Measurements from ENCODE around the gene OPHN1.
"Not testable (repeated sequence)": the region's sequence is repeated elsewhere in the genome, so short reads cannot be mapped to it uniquely, and the experiment has no call there.

Gene OPHN1

GRCh38 chrX:68083510-68083909 lies 349.8 kb downstream of the OPHN1 start:
- DNase-seq = no peak

- DNase-seq = no peak
Observed at GRCh38 chrX:68079961-68080360, 353.3 kb downstream of the OPHN1 start.

- DNase-seq = not testable (repeated sequence)
Observed at GRCh38 chrX:68078801-68079200, 354.5 kb downstream of the OPHN1 start.

DNA sequence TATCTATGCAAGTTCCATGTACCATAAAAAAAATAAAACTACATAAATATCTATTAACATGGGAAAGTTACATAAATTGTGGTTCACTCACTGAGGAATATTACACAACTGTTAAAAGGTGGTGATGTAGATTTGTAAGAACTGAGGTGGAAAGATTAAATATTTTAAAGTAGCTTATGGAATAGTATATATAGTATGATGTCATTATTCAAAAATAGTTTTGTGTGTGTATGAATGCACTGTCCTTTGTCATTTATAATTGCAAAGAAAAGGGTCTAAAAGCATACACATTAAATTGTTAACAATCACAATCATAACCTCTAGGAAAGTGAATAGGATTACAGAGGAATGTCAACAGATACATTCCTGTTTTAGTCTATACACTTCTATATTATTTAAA lies 355.9 kb downstream of the OPHN1 start:
- no peak for DNase-seq

- no peak for DNase-seq
Observed at GRCh38 chrX:68072041-68072440, 361.3 kb downstream of the OPHN1 start.

GRCh38 chrX:68070119-68070518 lies 363.2 kb downstream of the OPHN1 start:
- DNase-seq = not testable (repeated sequence)

DNA sequence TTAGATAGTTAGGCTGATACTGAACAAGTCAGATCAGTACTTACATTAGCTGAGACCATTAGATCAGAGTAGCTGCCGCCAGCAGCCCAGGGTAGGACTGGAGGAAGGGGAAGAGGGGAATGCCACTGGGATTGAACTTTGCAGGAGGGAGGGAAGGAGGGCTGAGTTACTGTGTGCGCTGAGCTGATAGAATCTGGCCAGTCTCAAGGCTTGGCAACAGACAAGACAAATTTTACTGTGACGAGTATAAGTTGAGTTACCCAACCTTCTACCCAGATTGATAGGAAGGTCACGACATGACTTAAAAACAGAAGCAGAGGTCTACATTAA lies 372.1 kb downstream of the OPHN1 start:
- DNase-seq = no peak

GRCh38 chrX:68060506-68061205 lies 372.6 kb downstream of the OPHN1 start:
- no peak for DNase-seq

DNA sequence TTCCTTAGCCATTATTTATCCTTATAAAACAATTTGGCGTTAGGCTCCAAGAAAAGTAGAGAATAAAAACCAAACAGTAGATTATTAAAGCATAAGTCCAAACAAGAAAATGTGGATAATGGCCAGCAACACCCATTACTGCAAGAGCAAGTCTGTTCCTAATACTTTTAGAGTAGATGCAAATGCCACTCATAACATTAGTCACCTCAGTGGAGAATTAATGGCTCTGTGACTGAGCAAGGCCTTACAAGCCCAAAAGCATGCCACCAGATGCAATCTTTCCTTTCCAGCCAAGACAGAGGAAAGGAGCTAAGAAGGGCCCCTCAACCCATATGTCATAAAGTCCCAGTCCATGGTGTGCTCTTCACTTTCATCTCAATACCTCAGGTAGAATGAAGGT lies 373.8 kb downstream of the OPHN1 start:
- no peak for DNase-seq

DNA sequence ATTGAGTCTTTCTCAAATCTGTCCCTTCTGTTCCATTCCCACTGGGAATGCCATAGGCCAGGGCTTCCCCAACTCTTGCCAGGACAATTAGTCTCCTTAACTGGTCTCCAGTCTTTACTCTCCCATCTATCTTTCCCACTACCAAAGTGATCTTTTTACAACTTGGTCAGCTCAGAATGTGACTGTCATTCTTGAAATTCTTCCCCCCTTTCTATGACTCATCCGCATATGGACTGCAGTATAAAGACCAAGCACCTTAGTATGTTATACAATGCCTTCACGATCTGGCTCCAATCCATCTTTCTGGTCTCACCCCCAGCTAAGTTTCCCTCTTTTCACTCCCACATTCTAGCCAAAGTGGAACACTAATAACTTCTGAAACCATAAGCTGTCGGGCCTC lies 383.8 kb downstream of the OPHN1 start:
- no peak for DNase-seq

DNA sequence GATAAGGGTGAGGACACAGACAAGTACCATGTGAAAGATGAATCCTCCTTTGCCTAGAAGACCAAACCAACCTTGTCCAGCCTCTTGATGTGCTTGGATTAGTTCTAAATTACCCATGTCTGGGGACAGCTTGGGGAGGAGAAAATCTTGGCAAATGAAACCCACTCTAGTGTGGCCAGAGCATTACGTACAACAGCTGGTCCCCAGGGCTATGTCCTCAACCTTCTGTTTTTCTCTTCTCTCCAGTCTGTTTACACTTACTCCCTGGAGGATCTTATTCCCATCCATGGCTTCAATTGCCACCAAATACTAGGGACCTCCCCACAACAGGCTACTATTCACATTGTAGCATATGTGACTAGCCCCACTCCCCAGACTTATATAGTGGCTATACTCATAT lies 384.5 kb downstream of the OPHN1 start:
- no peak for DNase-seq

DNA sequence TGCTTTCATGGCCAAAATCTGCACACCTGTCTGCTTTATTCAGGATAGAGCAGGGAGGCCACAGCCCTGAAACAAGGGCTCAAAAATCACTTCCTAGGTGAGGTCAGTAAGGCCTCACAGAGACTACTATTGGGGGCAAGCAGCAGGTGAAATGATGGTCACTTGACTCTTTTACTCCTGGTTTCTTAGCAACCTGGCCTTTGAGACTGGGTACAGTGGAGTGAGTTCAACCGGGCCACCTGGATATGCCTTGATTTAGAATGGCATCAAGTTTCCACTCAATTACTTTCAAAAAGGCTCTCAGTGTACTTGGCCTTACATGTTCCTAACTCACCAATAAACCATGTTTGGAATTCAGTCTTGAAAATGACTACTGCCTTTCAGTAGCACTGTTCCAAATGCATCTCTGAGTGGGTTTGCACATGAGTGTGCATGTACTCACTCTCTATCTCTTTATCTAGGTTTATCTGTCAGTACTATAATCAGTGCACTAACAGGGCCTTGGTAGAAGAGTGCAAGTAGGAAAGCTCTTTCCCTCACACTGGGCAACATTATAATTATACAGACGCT lies 388.2 kb downstream of the OPHN1 start:
- no peak for DNase-seq

DNA sequence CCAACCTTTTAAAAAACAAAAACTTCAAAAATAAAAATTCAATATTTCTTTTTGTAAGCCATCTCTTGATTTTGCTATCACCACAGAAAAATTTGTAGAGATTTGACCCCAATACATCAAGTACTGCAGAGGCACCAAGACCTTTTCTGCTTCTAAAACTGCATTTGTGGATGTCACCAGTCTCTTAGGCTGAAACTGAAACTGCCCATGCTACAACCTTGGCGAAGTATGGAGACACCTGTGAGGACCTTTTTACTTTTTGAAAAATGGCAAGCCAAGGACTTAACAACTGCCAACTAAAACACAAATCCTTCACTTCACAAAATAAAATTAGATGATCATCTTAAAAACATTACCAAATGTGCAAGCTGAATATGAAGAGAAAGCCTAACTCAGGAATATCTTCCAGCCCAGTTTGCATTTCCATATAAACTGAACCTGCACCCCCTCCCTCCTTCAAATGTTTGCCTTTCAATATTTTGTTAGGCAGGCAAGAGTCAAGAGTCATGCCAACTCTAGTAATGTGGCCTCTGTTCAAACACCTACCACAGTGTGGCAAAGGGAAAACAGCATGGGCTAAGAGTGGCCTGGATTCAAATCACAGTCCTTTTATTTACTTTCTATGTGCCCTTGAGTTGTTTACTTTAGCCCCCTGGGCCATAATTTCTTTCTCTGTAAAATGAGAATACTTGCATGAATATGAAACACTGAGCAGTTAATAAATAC lies 389.4 kb downstream of the OPHN1 start:
- no peak for DNase-seq

GRCh38 chrX:68041110-68041509 lies 392.2 kb downstream of the OPHN1 start:
- DNase-seq = no peak

DNA sequence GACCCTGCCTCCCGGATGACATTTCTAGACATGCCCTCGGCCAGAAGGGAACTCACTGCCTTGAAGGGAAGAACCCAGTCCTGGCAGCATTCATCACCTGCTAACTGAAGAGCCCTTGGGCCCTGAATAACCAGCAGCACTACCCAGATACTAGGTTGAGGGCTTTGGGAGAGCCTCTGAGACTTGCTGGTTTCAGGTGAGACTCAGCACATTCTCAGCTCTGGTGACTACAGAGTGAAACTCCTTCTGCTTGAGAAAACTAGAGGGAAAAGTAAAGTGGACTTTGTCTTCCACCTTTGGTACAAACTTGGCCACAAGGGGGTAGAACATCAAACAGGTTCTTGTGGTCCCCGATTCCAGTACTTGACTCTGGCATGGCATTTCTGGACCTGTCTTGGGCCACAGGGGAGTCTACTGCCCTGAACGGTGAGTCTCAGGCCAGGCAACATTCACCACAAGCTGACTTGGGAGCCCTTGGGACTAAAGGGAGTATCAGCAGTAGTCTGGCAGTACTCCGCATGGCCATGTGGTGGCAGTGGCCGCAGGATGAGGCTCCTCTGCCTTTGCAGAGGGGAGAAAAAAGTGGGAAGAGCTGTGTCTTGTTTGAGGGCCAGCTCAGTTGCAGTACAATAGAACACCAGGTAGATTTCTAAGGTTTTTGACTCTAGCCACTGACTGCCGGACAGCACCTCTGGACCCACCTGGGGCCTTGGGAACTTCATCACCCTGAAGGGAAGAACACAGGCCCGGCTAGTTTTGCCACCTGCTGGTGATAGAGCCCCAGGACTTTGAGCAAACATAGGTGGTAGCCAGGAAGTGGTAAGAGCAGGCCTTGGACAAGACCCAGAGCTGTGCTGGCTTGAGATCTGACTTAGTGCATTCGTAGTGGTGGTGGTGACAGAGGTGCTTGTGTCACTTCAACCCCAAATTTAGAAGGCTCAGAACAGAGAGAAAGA lies 414.8 kb downstream of the OPHN1 start:
- peak in 2 of 56 donors; percentile 0 to 2 for DNase-seq

- DNase-seq = no peak
Observed at GRCh38 chrX:67998540-67998939, 434.8 kb downstream of the OPHN1 start.

All from amygdala (tissue), 56 donors.